ENCODE results near the gene PPDPF. TPM values are rescaled to one million over a fixed set of nuclear protein-coding genes. Genes with fewer than 3 reads are reported as not detected.
A peak's percentile ranks its signal among the peaks of the same experiment; 100 is the strongest.

PPDPF gene
- total RNA-seq, result 100 to 1,000 TPM in 2 of 4 donors, 10 to 100 TPM in 2; 35.8 to 200 (median 88.6) TPM

- no peak for TF ChIP-seq CTCF (IDR thresholded peaks at IDR 0.05)
- TF ChIP-seq POLR2A (IDR thresholded peaks at IDR 0.05), result peak; percentile 78 to 97
- peak; percentile 80 to 83 for DNase-seq
- peak within 1 kb of the TSS; percentile 77 to 94 for H3K4me3 ChIP-seq
Measured at GRCh38 chr20:63520504-63520933, at the start of gene PPDPF. Gene PPDPF, plus strand, starts transcription at chr20:63520765. Its CDS starts 544 bp downstream, at chr20:63521309.

GRCh38 chr20:63471002-63471716 lies 49.4 kb upstream of the PPDPF start:
- H3K27ac ChIP-seq, result no peak overlapping the region
- H3K27me3 ChIP-seq, result peaks cover 3 to 19% of the 10 kb centered on the region in 2 donors
- H3K4me3 ChIP-seq, result no peak overlapping the region
- no peak for DNase-seq
- TF ChIP-seq POLR2A (IDR thresholded peaks at IDR 0.05) (no peak), CTCF (IDR thresholded peaks at IDR 0.05) (no peak)
- intact Hi-C loops (cut with DNase I; ENCODE audit: low total_unique reads), result no loop called here
- H3K9me3 ChIP-seq, result no peaks in the 10 kb centered on the region
- no peaks in the 10 kb centered on the region for H3K36me3 ChIP-seq
- peaks cover 0 to 8% of the 10 kb centered on the region in 2 donors for H3K4me1 ChIP-seq

More at GRCh38 chr20:63520504-63520933, at the start of gene PPDPF:
- Histone ChIP-seq H3K36me3 (no peaks in the 10 kb centered on the region), H3K27ac (peak within 1 kb of the TSS; percentile 90 to 93), H3K9me3 (no peaks in the 10 kb centered on the region), H3K4me1 (peaks cover 0 to 26% of the 10 kb centered on the region in 2 donors), H3K27me3 (no peaks in the 10 kb centered on the region)
- intact Hi-C loops (cut with DNase I; ENCODE audit: low total_unique reads), result no loop called here

- TF ChIP-seq CTCF (IDR thresholded peaks at IDR 0.05), result no peak
- TF ChIP-seq POLR2A (IDR thresholded peaks at IDR 0.05), result no peak
- Histone ChIP-seq H3K4me1 (peaks cover 0 to 8% of the 10 kb centered on the region in 2 donors), H3K27me3 (peaks cover 3 to 19% of the 10 kb centered on the region in 2 donors), H3K27ac (no peak overlapping the region), H3K4me3 (no peak overlapping the region), H3K36me3 (no peaks in the 10 kb centered on the region), H3K9me3 (no peaks in the 10 kb centered on the region)
- intact Hi-C loops (cut with DNase I; ENCODE audit: low total_unique reads), result no loop called here
- no peak for DNase-seq
Measured at GRCh38 chr20:63471717-63471980, 48.9 kb upstream of the PPDPF start.

- no peak within 1 kb of the TSS for H3K4me3 ChIP-seq
- no peaks in the 10 kb centered on the region for H3K9me3 ChIP-seq
- DNase-seq, result no peak
- H3K27me3 ChIP-seq, result peaks cover 3 to 19% of the 10 kb centered on the region in 2 donors
- no peak for TF ChIP-seq POLR2A (IDR thresholded peaks at IDR 0.05)
- no peak for TF ChIP-seq CTCF (IDR thresholded peaks at IDR 0.05)
- intact Hi-C loops (cut with DNase I; ENCODE audit: low total_unique reads), result no loop called here
- no peaks in the 10 kb centered on the region for H3K36me3 ChIP-seq
- peaks cover 0 to 8% of the 10 kb centered on the region in 2 donors for H3K4me1 ChIP-seq
- no peak within 1 kb of the TSS for H3K27ac ChIP-seq
Measured at GRCh38 chr20:63471981-63472831, 48.4 kb upstream of the PPDPF start, which contains the start of gene KCNQ2. Gene KCNQ2, minus strand, starts transcription at chr20:63472655. Its CDS starts 192 bp downstream, at chr20:63472463.

Measured in uterus (tissue), 4 donors.